ENCODE measurements around the gene POLR1E.
"Not testable (repeated sequence)": the region's sequence is repeated elsewhere in the genome, so short reads cannot be mapped to it uniquely, and the experiment has no call there.

The POLR1E gene

GRCh38 chr9:37464426-37465248 is 21.1 kb upstream of the POLR1E start:
- no peak for TF ChIP-seq CTCF (conservative IDR thresholded peaks at IDR 0.05)
- peak; percentile 60; the same call in 1 of the 2 replicates for TF ChIP-seq ZFX (IDR thresholded peaks at IDR 0.05)
- H3K27ac ChIP-seq = peak overlapping the region; percentile 89

- TF ChIP-seq CTCF (conservative IDR thresholded peaks at IDR 0.05) = no peak
- TF ChIP-seq ZFX (IDR thresholded peaks at IDR 0.05) = no peak
- H3K27ac ChIP-seq = peak within 1 kb of the TSS; percentile 89
Observed at GRCh38 chr9:37465249-37466036, 20.3 kb upstream of the POLR1E start, which contains the start of gene ZBTB5. Gene ZBTB5 (minus strand): TSS chr9:37465450. CDS start chr9:37442551, 22,899 bp downstream.

GRCh38 chr9:37466037-37466709 is 19.6 kb upstream of the POLR1E start:
- H3K27ac ChIP-seq = peak overlapping the region; percentile 89
- TF ChIP-seq ZFX (IDR thresholded peaks at IDR 0.05) (peak; percentile 24; the same call in 1 of the 2 replicates), CTCF (conservative IDR thresholded peaks at IDR 0.05) (no peak)

GRCh38 chr9:37467530-37467929 is 18.2 kb upstream of the POLR1E start:
- not testable (repeated sequence) for H3K27ac ChIP-seq

GRCh38 chr9:37468620-37469019 is 17.1 kb upstream of the POLR1E start:
- H3K27ac ChIP-seq = no peak overlapping the region
- no peak for TF ChIP-seq ZFX (IDR thresholded peaks at IDR 0.05)

GRCh38 chr9:37471942-37472684 is 13.6 kb upstream of the POLR1E start:
- H3K27ac ChIP-seq = peak overlapping the region; percentile 39
- TF ChIP-seq CTCF (conservative IDR thresholded peaks at IDR 0.05) = no peak
- TF ChIP-seq ZFX (IDR thresholded peaks at IDR 0.05) = no peak

GRCh38 chr9:37473982-37474381 is 11.8 kb upstream of the POLR1E start:
- not testable (repeated sequence) for H3K27ac ChIP-seq

GRCh38 chr9:37474438-37474837 is 11.3 kb upstream of the POLR1E start:
- TF ChIP-seq ZFX (IDR thresholded peaks at IDR 0.05) (no peak), CTCF (conservative IDR thresholded peaks at IDR 0.05) (no peak)
- no peak overlapping the region for H3K27ac ChIP-seq

Measured in C4-2B (cell line).